Liver (tissue), 9 donors: ENCODE results near the gene MCU. TPM values are rescaled to one million over a fixed set of nuclear protein-coding genes. Genes with fewer than 3 reads are reported as not detected.

Source experiments
- DNase-seq: peaks from one replicate; pipeline ENCODE4 v3.0.0-alpha.2; 2017; ENCODE audit warnings: low spot score
- H3K27ac ChIP-seq, 2 donors: one replicate each; pipeline ENCODE4 v1.7.0; 2013; ENCODE audit warnings: inconsistent platforms in 2 of 2, low read length in 2 of 2, control low read depth in 1 of 2, low read depth in 1 of 2, mild to moderate bottlenecking in 1 of 2
- H3K27me3 ChIP-seq, 4 donors: one replicate each; pipeline versions ENCODE4 v1.6.1 to v1.7.0; 2013; ENCODE audit warnings: low read length in 3 of 4, inconsistent platforms in 1 of 4, mild to moderate bottlenecking in 1 of 4, moderate library complexity in 1 of 4; ENCODE audit not compliant: control insufficient read depth in 4 of 4, insufficient read depth in 4 of 4
- H3K36me3 ChIP-seq, 4 donors: one replicate each; pipeline versions ENCODE4 v1.6.1 to v1.7.0; 2013; ENCODE audit warnings: low read length in 3 of 4, mild to moderate bottlenecking in 3 of 4, low read depth in 1 of 4, moderate library complexity in 1 of 4; ENCODE audit not compliant: control insufficient read depth in 4 of 4, insufficient read depth in 3 of 4
- H3K4me1 ChIP-seq, 4 donors: one replicate each; pipeline versions ENCODE4 v1.6.1 to v1.7.0; 2013; ENCODE audit warnings: low read length in 3 of 4, mild to moderate bottlenecking in 3 of 4, moderate library complexity in 1 of 4; ENCODE audit not compliant: control insufficient read depth in 4 of 4, insufficient read depth in 4 of 4
- H3K4me3 ChIP-seq, 3 donors: one replicate each; pipeline versions ENCODE4 v1.6.1 to v1.7.0; 2013; ENCODE audit warnings: low read length in 3 of 3, control low read depth in 1 of 3, low read depth in 1 of 3, mild to moderate bottlenecking in 1 of 3
- H3K9ac ChIP-seq, 2 donors: one replicate each; pipeline ENCODE4 v1.7.0; 2013; ENCODE audit warnings: low read length in 2 of 2, mild to moderate bottlenecking in 2 of 2, moderate library complexity in 2 of 2, control low read depth in 1 of 2, low read depth in 1 of 2
- H3K9me3 ChIP-seq, 4 donors: one replicate each; pipeline versions ENCODE4 v1.6.1 to v1.7.0; 2013; ENCODE audit warnings: low read length in 3 of 4; ENCODE audit not compliant: control insufficient read depth in 4 of 4
- ATF3 ChIP-seq: IDR thresholded peaks from 2 replicates; pipeline ENCODE4 v1.6.1; 2016; ENCODE audit warnings: antibody characterized with exemption
- CTCF ChIP-seq: fragments of 150-350 bp; IDR thresholded peaks from 2 replicates; pipeline ENCODE4 v1.5.1; 2017; ENCODE audit warnings: improper control_type of control experiment, low read depth, low read length; ENCODE audit not compliant: missing input control
- EGR1 ChIP-seq, 2 donors: IDR thresholded peaks; 2 replicates each; pipeline ENCODE4 v1.6.1; 2016 to 2018; ENCODE audit warnings: antibody characterized with exemption in 2 of 2, low read depth in 2 of 2
- FOXA1 ChIP-seq: IDR thresholded peaks from 2 replicates; pipeline ENCODE4 v1.6.1; 2016; ENCODE audit warnings: antibody characterized with exemption
- FOXA2 ChIP-seq: IDR thresholded peaks from 2 replicates; pipeline ENCODE4 v1.6.1; 2016; ENCODE audit warnings: antibody characterized with exemption
- GABPA ChIP-seq, 2 donors: IDR thresholded peaks in 1 of 2; conservative IDR thresholded peaks in 1 of 2; 2 replicates each; pipeline ENCODE4 v1.6.1; 2016; ENCODE audit warnings: antibody characterized with exemption in 2 of 2, mild to moderate bottlenecking in 1 of 2, moderate library complexity in 1 of 2
- HNF4A ChIP-seq, 2 donors: conservative IDR thresholded peaks; 2 replicates each; pipeline ENCODE4 v1.6.1; 2016; ENCODE audit warnings: antibody characterized with exemption in 2 of 2, mild to moderate bottlenecking in 2 of 2
- HNF4G ChIP-seq: IDR thresholded peaks from 2 replicates; pipeline ENCODE4 v1.6.1; 2016; ENCODE audit warnings: antibody characterized with exemption
- JUND ChIP-seq, 2 donors: IDR thresholded peaks; 2 replicates each; pipeline ENCODE4 v1.6.1; 2016; ENCODE audit warnings: antibody characterized with exemption in 2 of 2
- NR2F2 ChIP-seq: IDR thresholded peaks from 2 replicates; pipeline ENCODE4 v1.6.1; 2016; ENCODE audit warnings: antibody characterized with exemption
- RAD21 ChIP-seq, 2 donors: IDR thresholded peaks; 2 replicates each; pipeline ENCODE4 v1.6.1; 2016; ENCODE audit warnings: antibody characterized with exemption in 2 of 2, mild to moderate bottlenecking in 2 of 2
- REST ChIP-seq: IDR thresholded peaks from 2 replicates; pipeline ENCODE4 v1.6.1; 2016; ENCODE audit warnings: antibody characterized with exemption, mild to moderate bottlenecking
- RXRA ChIP-seq, 2 donors: IDR thresholded peaks; 2 replicates each; pipeline ENCODE4 v1.6.1; 2017 to 2018; ENCODE audit warnings: antibody characterized with exemption in 2 of 2, mild to moderate bottlenecking in 1 of 2
- SP1 ChIP-seq: IDR thresholded peaks from 2 replicates; pipeline ENCODE4 v1.6.1; 2018; ENCODE audit warnings: antibody characterized with exemption, mild to moderate bottlenecking
- TAF1 ChIP-seq: conservative IDR thresholded peaks from 2 replicates; pipeline ENCODE4 v1.6.1; 2016; ENCODE audit warnings: antibody characterized with exemption, mild to moderate bottlenecking
- YY1 ChIP-seq: IDR thresholded peaks from 2 replicates; pipeline ENCODE4 v1.6.1; 2016; ENCODE audit warnings: antibody characterized with exemption, mild to moderate bottlenecking
- ZBTB33 ChIP-seq: IDR thresholded peaks from 2 replicates; pipeline ENCODE4 v1.6.1; 2016; ENCODE audit warnings: antibody characterized with exemption
- WGBS: extraction: QIAGEN DNeasy Blood & Tissue Kit; methylation state at CpG from one replicate; pipeline ENCODE4 v1.1.7; 2013; 5-methylcytosine and 5-hydroxymethylcytosine counted together
- polyA plus RNA-seq, 2 donors: library from polyadenylated mRNA; stranded (reverse) in 1 of 2; unstranded in 1 of 2; fragments of 200-250 nt in 1 of 2; fragments of >200 nt in 1 of 2; fragmentation: Nextera tagmentation in 1 of 2; extraction: Ambion mirVana in 1 of 2; gene quantifications; one replicate each; pipeline versions ENCODE4 v1.2.1 to v1.2.3, GENCODE V29; 2013 to 2015
- total RNA-seq, 2 donors: library from RNA; depleted of rRNA; stranded (reverse); fragments of >200 nt; gene quantifications; one replicate each; pipeline ENCODE4 v1.2.3, GENCODE V29; 2014
- donor health status: healthy.
- donor health status: healthy.
- donor health status: healthy.
- donor health status: healthy.
- donor health status: healthy.

The MCU gene
- total and polyA plus RNA-seq, 4 donors: 6.4 to 13.0 (median 8.8) TPM

- Histone ChIP-seq H3K27ac (no peak overlapping the region), H3K4me3 (no peak overlapping the region), H3K36me3 (peaks cover 0 to 3% (median 0%) of the 10 kb centered on the region in 4 donors), H3K27me3 (no peaks in the 10 kb centered on the region), H3K9me3 (peaks cover 0 to 10% (median 0%) of the 10 kb centered on the region in 4 donors), H3K9ac (no peak overlapping the region), H3K4me1 (no peaks in the 10 kb centered on the region)
- TF ChIP-seq TAF1: no peak
- no peak for TF ChIP-seq ATF3
- no peak for TF ChIP-seq FOXA1
- no peak for TF ChIP-seq REST
- TF ChIP-seq GABPA (IDR thresholded peaks at IDR 0.05 in 1 of 2, conservative IDR thresholded peaks at IDR 0.05 in 1 of 2): no peak
- no peak for TF ChIP-seq CTCF
- TF ChIP-seq ZBTB33: no peak
- TF ChIP-seq RXRA (IDR thresholded peaks at IDR 0.05): no peak
- no peak for TF ChIP-seq NR2F2
- TF ChIP-seq HNF4G: no peak
- TF ChIP-seq YY1: no peak
- DNase-seq: no peak
These were observed 72.2 kb downstream of the MCU start for GRCh38 chr10:72764151-72764550.

GRCh38 chr10:72765051-72765745 lies 73.3 kb downstream of the MCU start:
- Histone ChIP-seq H3K27ac (no peak overlapping the region), H3K9me3 (peaks cover 0 to 10% (median 0%) of the 10 kb centered on the region in 4 donors), H3K9ac (no peak overlapping the region), H3K4me1 (no peaks in the 10 kb centered on the region), H3K27me3 (no peaks in the 10 kb centered on the region), H3K4me3 (no peak overlapping the region), H3K36me3 (peaks cover 0 to 3% (median 0%) of the 10 kb centered on the region in 4 donors)
- DNase-seq: no peak
- 96% methylated on average over 3 of the region's 3 CpGs for WGBS
- no peak for TF ChIP-seq SP1
- no peak for TF ChIP-seq FOXA1
- no peak for TF ChIP-seq TAF1
- no peak for TF ChIP-seq ZBTB33
- no peak for TF ChIP-seq RXRA (IDR thresholded peaks at IDR 0.05)
- no peak for TF ChIP-seq GABPA (IDR thresholded peaks at IDR 0.05 in 1 of 2, conservative IDR thresholded peaks at IDR 0.05 in 1 of 2)
- TF ChIP-seq JUND (IDR thresholded peaks at IDR 0.05): no peak
- no peak for TF ChIP-seq EGR1 (IDR thresholded peaks at IDR 0.05; ENCODE audit: low read depth in 2 of 2)
- no peak for TF ChIP-seq NR2F2
- no peak for TF ChIP-seq ATF3
- TF ChIP-seq RAD21 (IDR thresholded peaks at IDR 0.05): no peak
- TF ChIP-seq HNF4A (conservative IDR thresholded peaks at IDR 0.05): no peak
- no peak for TF ChIP-seq HNF4G
- TF ChIP-seq FOXA2: no peak
- TF ChIP-seq REST: no peak
- TF ChIP-seq YY1: no peak
